ENCODE data around the gene LRRC8D. TPM values are rescaled to one million over a fixed set of nuclear protein-coding genes. Genes with fewer than 3 reads are reported as not detected.

Gene LRRC8D
- total and polyA plus RNA-seq, 2 donors from 2014 or later: 16.3 to 36.6 TPM

- Histone ChIP-seq H3K9me3 (ENCODE audit: control insufficient read depth in 2 of 3, insufficient read depth in 1 of 3, low read length in 3 of 3) (no peaks in the 10 kb centered on the region), H3K36me3 (ENCODE audit: control insufficient read depth in 2 of 3, insufficient read depth in 3 of 3, low read length in 3 of 3) (no peaks in the 10 kb centered on the region), H3K27ac (ENCODE audit: low read depth in 2 of 2, low read length in 2 of 2) (no peak overlapping the region), H3K4me3 (ENCODE audit: low read length in 3 of 3) (no peak overlapping the region), H3K4me1 (ENCODE audit: control insufficient read depth in 2 of 3, insufficient read depth in 2 of 3, low read depth in 1 of 3, low read length in 3 of 3) (no peaks in the 10 kb centered on the region), H3K9ac (ENCODE audit: low read length in 3 of 3) (no peak overlapping the region), H3K27me3 (ENCODE audit: control insufficient read depth, insufficient read depth, low read length) (no peaks in the 10 kb centered on the region)
- FAIRE-seq (no peak), DNase-seq (no peak)
- intact Hi-C loops (cut with DNase I): no loop called here
- TF ChIP-seq, protein P1, sequence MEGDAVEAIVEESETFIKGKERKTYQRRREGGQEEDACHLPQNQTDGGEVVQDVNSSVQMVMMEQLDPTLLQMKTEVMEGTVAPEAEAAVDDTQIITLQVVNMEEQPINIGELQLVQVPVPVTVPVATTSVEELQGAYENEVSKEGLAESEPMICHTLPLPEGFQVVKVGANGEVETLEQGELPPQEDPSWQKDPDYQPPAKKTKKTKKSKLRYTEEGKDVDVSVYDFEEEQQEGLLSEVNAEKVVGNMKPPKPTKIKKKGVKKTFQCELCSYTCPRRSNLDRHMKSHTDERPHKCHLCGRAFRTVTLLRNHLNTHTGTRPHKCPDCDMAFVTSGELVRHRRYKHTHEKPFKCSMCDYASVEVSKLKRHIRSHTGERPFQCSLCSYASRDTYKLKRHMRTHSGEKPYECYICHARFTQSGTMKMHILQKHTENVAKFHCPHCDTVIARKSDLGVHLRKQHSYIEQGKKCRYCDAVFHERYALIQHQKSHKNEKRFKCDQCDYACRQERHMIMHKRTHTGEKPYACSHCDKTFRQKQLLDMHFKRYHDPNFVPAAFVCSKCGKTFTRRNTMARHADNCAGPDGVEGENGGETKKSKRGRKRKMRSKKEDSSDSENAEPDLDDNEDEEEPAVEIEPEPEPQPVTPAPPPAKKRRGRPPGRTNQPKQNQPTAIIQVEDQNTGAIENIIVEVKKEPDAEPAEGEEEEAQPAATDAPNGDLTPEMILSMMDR (IDR thresholded peaks at IDR 0.05; ENCODE audit: borderline replicate concordance, extremely low read depth, insufficient read depth): no peak
Observed at GRCh38 chr1:89959719-89960118, 138.9 kb downstream of the LRRC8D start.

- Histone ChIP-seq H3K9ac (ENCODE audit: low read length in 3 of 3) (no peak overlapping the region), H3K4me3 (ENCODE audit: low read length in 3 of 3) (no peak overlapping the region), H3K27ac (ENCODE audit: low read depth in 2 of 2, low read length in 2 of 2) (no peak overlapping the region), H3K27me3 (ENCODE audit: control insufficient read depth, insufficient read depth, low read length) (no peaks in the 10 kb centered on the region), H3K9me3 (ENCODE audit: control insufficient read depth in 2 of 3, insufficient read depth in 1 of 3, low read length in 3 of 3) (no peaks in the 10 kb centered on the region), H3K36me3 (ENCODE audit: control insufficient read depth in 2 of 3, insufficient read depth in 3 of 3, low read length in 3 of 3) (no peaks in the 10 kb centered on the region), H3K4me1 (ENCODE audit: control insufficient read depth in 2 of 3, insufficient read depth in 2 of 3, low read depth in 1 of 3, low read length in 3 of 3) (no peaks in the 10 kb centered on the region)
- FAIRE-seq (no peak), DNase-seq (no peak)
- intact Hi-C loops (cut with DNase I): no loop called here
- TF ChIP-seq, protein P1 (IDR thresholded peaks at IDR 0.05; ENCODE audit: borderline replicate concordance, extremely low read depth, insufficient read depth): no peak
Observed at GRCh38 chr1:89962024-89962741, 141.4 kb downstream of the LRRC8D start.

DNA sequence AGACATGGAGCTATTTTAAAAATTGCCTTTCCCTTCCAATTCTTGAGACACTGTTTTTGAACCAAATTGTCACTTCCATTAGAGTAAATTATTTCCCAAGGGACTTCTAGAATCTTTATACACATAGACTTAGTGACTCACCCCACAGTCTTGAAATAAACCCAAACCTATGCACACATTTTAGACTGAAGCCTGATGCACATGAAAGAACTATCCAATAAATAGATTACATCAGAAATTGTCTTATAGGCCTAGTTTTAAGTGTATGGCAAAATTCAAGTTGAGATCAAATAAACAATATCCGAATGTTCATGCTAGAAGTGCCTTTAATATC lies 141.9 kb downstream of the LRRC8D start:
- Histone ChIP-seq H3K4me3 (ENCODE audit: low read length in 3 of 3) (no peak overlapping the region), H3K27ac (ENCODE audit: low read depth in 2 of 2, low read length in 2 of 2) (no peak overlapping the region), H3K9ac (ENCODE audit: low read length in 3 of 3) (no peak overlapping the region), H3K36me3 (ENCODE audit: control insufficient read depth in 2 of 3, insufficient read depth in 3 of 3, low read length in 3 of 3) (no peaks in the 10 kb centered on the region), H3K4me1 (ENCODE audit: control insufficient read depth in 2 of 3, insufficient read depth in 2 of 3, low read depth in 1 of 3, low read length in 3 of 3) (no peaks in the 10 kb centered on the region), H3K9me3 (ENCODE audit: control insufficient read depth in 2 of 3, insufficient read depth in 1 of 3, low read length in 3 of 3) (no peaks in the 10 kb centered on the region), H3K27me3 (ENCODE audit: control insufficient read depth, insufficient read depth, low read length) (no peaks in the 10 kb centered on the region)
- TF ChIP-seq, protein P1 (IDR thresholded peaks at IDR 0.05; ENCODE audit: borderline replicate concordance, extremely low read depth, insufficient read depth): no peak
- intact Hi-C loops (cut with DNase I): no loop called here
- no peak for FAIRE-seq
- DNase-seq: no peak

All from kidney (tissue), 14 donors.